K562 (cell line): Measurements from ENCODE around the gene ZDHHC24. TPM values are rescaled to one million over a fixed set of nuclear protein-coding genes. Genes with fewer than 3 reads are reported as not detected.
A peak's percentile ranks its signal among the peaks of the same experiment; 100 is the strongest.

Experiments
- BCOR ChIP-seq: fragments of 450-650 bp; IDR thresholded peaks from 2 replicates; pipeline ENCODE4 v1.6.1; 2016
- CCNT2 ChIP-seq: IDR thresholded peaks from 2 replicates; pipeline ENCODE4 v1.6.1; 2011; ENCODE audit warnings: borderline replicate concordance, low read depth, mild to moderate bottlenecking, moderate library complexity, mixed read lengths, low read length; ENCODE audit not compliant: insufficient read length; ENCODE audit errors: extremely low read depth
- ETS2 ChIP-seq: IDR thresholded peaks from 2 replicates; pipeline ENCODE4 v1.6.1; 2016; ENCODE audit warnings: borderline replicate concordance, missing genetic modification characterization, mild to moderate bottlenecking, moderate library complexity, missing compliant biosample characterization; ENCODE audit not compliant: poor library complexity, severe bottlenecking
- HNRNPK ChIP-seq: fragments of 200-400 bp; formaldehyde crosslinking; IDR thresholded peaks from one replicate; pipeline ENCODE4 v1.6.1; 2018; ENCODE audit warnings: mild to moderate bottlenecking, low read depth, low read length; ENCODE audit not compliant: poor library complexity, severe bottlenecking
- MED1 ChIP-seq: sonication (generic); formaldehyde crosslinking; IDR thresholded peaks from 2 replicates; pipeline ENCODE4 v1.8.1; 2023; ENCODE audit warnings: missing genetic modification reagents, borderline replicate concordance
- MTA1 ChIP-seq: fragments of 450-650 bp; IDR thresholded peaks from 2 replicates; pipeline ENCODE4 v1.6.1; 2017; ENCODE audit warnings: borderline replicate concordance
- MYC ChIP-seq, 2 experiments: fragments of 250-450 bp in 1 of 2; sonication (Bioruptor Pico) in 1 of 2; IDR thresholded peaks; 2 replicates each; pipeline versions ENCODE4 v1.5.1 to v1.6.1; 2012 to 2021; ENCODE audit warnings: low read depth in 2 of 2, borderline replicate concordance in 1 of 2, improper control_type of control experiment in 1 of 2, low read length in 1 of 2, mild to moderate bottlenecking in 1 of 2, moderate library complexity in 1 of 2
- NEUROD1 ChIP-seq: fragments of 150-350 bp; IDR thresholded peaks from 2 replicates; pipeline ENCODE4 v1.6.1; 2014; ENCODE audit warnings: borderline replicate concordance, low read length, low read depth; ENCODE audit not compliant: partially characterized antibody
- OTX1 ChIP-seq: fragments of 450-650 bp; formaldehyde crosslinking; IDR thresholded peaks from 2 replicates; pipeline ENCODE4 v1.4.0; 2022; ENCODE audit warnings: mild to moderate bottlenecking
- PHF20 ChIP-seq: fragments of 450-650 bp; IDR thresholded peaks from 2 replicates; pipeline ENCODE4 v1.6.1; 2018; ENCODE audit not compliant: partially characterized antibody
- POLR2G ChIP-seq: fragments of 200-400 bp; formaldehyde crosslinking; IDR thresholded peaks from 2 replicates; pipeline ENCODE4 v1.6.1; 2017; ENCODE audit warnings: low read depth, mild to moderate bottlenecking, antibody characterized with exemption, low read length, moderate library complexity
- TARDBP ChIP-seq: fragments of 450-650 bp; IDR thresholded peaks from 2 replicates; pipeline ENCODE4 v1.6.1; 2016
- TEAD4 ChIP-seq, 2 experiments: sonication (generic) in 1 of 2; formaldehyde crosslinking in 1 of 2; IDR thresholded peaks; 2 replicates each; pipeline versions ENCODE4 v1.6.1 to v1.8.0; 2012 to 2022; ENCODE audit warnings: borderline replicate concordance in 1 of 2, inconsistent platforms in 1 of 2, low read length in 1 of 2, mild to moderate bottlenecking in 1 of 2, missing genetic modification reagents in 1 of 2
- ZNF77 ChIP-seq: fragments of 250-450 bp; sonication (Bioruptor Pico); IDR thresholded peaks from 2 replicates; pipeline ENCODE4 v1.5.0; 2020
- polyA plus RNA-seq, 8 experiments: library from polyadenylated mRNA; depleted of rRNA in 4 of 8; stranded (reverse) in 5 of 8; unstranded in 3 of 8; fragments of >200 nt; fragmentation: Nextera tagmentation in 2 of 8; fragmentation: Illumina TruSeq in 1 of 8; extraction: Ambion mirVana in 2 of 8; extraction: Trizol in 1 of 8; gene quantifications; 2 replicates each; pipeline versions ENCODE4 v1.2.1 to v1.2.3, GENCODE V29; 2011 to 2014; ENCODE audit warnings: inconsistent platforms in 1 of 8, missing spikeins in 1 of 8
- total RNA-seq, 7 experiments: library from RNA; depleted of rRNA in 6 of 7; stranded (reverse); fragments of >200 nt in 6 of 7; fragmentation: Illumina TruSeq in 2 of 7; extraction: Trizol in 2 of 7; gene quantifications; 2 replicates each; pipeline versions ENCODE4 v1.2.1 to v1.2.3, GENCODE V29; 2011 to 2021; ENCODE audit warnings: low replicate concordance in 1 of 7
- TF ChIP-seq, protein P1 (sequence below): fragments of 250-450 bp; sonication (Bioruptor Pico); IDR thresholded peaks from 2 replicates; pipeline ENCODE4 v1.4.0; 2020; ENCODE audit warnings: borderline replicate concordance
- TF ChIP-seq, protein P2 (sequence below): fragments of 450-650 bp; formaldehyde crosslinking; IDR thresholded peaks from 2 replicates; pipeline ENCODE4 v1.4.0; 2020; ENCODE audit warnings: mild to moderate bottlenecking, moderate library complexity
- TF ChIP-seq, protein P3 (sequence below): fragments of 250-450 bp; sonication (Bioruptor Pico); IDR thresholded peaks from 2 replicates; pipeline ENCODE4 v1.8.0; 2022; ENCODE audit warnings: moderate library complexity, mild to moderate bottlenecking, inconsistent platforms
- TF ChIP-seq, protein P4 (sequence below), 2 experiments: fragments of 450-650 bp in 1 of 2; sonication (generic) in 1 of 2; formaldehyde crosslinking in 1 of 2; IDR thresholded peaks in 1 of 2; conservative IDR thresholded peaks in 1 of 2; 2 replicates each; pipeline versions ENCODE4 v1.6.1 to v1.8.1; 2016 to 2023; ENCODE audit warnings: mild to moderate bottlenecking in 2 of 2, moderate library complexity in 2 of 2, inconsistent platforms in 1 of 2, missing genetic modification reagents in 1 of 2
- TF ChIP-seq, protein P5 (sequence below): fragments of 450-650 bp; formaldehyde crosslinking; IDR thresholded peaks from 2 replicates; pipeline ENCODE4 v1.4.0; 2022; ENCODE audit warnings: missing genetic modification characterization
- TF ChIP-seq, protein P6 (sequence below): sonication (generic); formaldehyde crosslinking; IDR thresholded peaks from 2 replicates; pipeline ENCODE4 v1.8.1; 2023; ENCODE audit warnings: mild to moderate bottlenecking, missing genetic modification reagents, moderate library complexity

ZDHHC24 gene
- total and polyA plus RNA-seq, 9 of the 15 experiments (the other 6 are each of a cell fraction or from before 2014, with no cell fraction given) = 0.45 to 11.2 (median 2.7) TPM

DNA sequence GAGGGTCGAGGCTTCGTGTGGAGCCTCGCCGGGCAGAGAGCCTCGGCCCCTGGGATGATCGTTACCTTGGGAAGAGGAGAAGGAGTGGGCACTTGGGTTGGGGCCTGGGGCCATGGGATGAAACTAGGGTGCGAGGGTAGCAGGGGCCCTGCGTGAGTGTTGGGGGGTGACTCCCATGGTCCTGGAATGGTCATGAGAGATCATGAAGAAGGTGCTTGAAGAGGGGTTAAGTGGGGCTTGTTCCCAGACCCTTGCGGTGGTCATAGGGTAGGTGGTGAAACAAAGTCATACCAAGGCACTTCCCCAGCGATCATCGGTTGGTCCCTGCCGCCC is 47.4 kb upstream of the ZDHHC24 start (continued):
- TF ChIP-seq, protein P1, sequence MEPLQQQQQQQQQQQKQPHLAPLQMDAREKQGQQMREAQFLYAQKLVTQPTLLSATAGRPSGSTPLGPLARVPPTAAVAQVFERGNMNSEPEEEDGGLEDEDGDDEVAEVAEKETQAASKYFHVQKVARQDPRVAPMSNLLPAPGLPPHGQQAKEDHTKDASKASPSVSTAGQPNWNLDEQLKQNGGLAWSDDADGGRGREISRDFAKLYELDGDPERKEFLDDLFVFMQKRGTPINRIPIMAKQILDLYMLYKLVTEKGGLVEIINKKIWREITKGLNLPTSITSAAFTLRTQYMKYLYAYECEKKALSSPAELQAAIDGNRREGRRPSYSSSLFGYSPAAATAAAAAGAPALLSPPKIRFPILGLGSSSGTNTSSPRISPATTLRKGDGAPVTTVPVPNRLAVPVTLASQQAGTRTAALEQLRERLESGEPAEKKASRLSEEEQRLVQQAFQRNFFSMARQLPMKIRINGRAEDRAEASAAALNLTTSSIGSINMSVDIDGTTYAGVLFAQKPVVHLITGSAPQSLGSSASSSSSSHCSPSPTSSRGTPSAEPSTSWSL (CRISPR knock-in tag) = 0 out of 2 replicates have a peak, but pooled peaks have one; percentile 30
- TF ChIP-seq ETS2 (tag) (no peak), CCNT2 (no peak), TEAD4 (IDR thresholded peaks at IDR 0.05; ENCODE audit: low read length) (no peak), TEAD4 (CRISPR knock-in tag; IDR thresholded peaks at IDR 0.05; ENCODE audit: borderline replicate concordance) (peak; percentile 45; the same call in 1 of the 2 replicates), HNRNPK (no peak), BCOR (peak; percentile 8; the same call in 1 of the 2 replicates), OTX1 (0 out of 2 replicates have a peak, but pooled peaks have one; percentile 79), MYC (IDR thresholded peaks at IDR 0.05; ENCODE audit: low read depth, low read length) (no peak), MYC (CRISPR knock-in tag; IDR thresholded peaks at IDR 0.05; ENCODE audit: borderline replicate concordance, low read depth) (no peak), NEUROD1 (peak; percentile 3), ZNF77 (CRISPR knock-in tag) (0 out of 2 replicates have a peak, but pooled peaks have one; percentile 32), POLR2G (no peak), MTA1 (peak; percentile 49; the same call in 1 of the 2 replicates), MED1 (CRISPR knock-in tag) (no peak), PHF20 (peak; percentile 83), TARDBP (no peak)
- TF ChIP-seq, protein P2, sequence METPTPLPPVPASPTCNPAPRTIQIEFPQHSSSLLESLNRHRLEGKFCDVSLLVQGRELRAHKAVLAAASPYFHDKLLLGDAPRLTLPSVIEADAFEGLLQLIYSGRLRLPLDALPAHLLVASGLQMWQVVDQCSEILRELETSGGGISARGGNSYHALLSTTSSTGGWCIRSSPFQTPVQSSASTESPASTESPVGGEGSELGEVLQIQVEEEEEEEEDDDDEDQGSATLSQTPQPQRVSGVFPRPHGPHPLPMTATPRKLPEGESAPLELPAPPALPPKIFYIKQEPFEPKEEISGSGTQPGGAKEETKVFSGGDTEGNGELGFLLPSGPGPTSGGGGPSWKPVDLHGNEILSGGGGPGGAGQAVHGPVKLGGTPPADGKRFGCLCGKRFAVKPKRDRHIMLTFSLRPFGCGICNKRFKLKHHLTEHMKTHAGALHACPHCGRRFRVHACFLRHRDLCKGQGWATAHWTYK (CRISPR knock-in tag) = 0 out of 2 replicates have a peak, but pooled peaks have one; percentile 54
- TF ChIP-seq, protein P3, sequence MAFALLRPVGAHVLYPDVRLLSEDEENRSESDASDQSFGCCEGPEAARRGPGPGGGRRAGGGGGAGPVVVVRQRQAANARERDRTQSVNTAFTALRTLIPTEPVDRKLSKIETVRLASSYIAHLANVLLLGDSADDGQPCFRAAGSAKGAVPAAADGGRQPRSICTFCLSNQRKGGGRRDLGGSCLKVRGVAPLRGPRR = peak; percentile 57; the same call in 1 of the 2 replicates
- TF ChIP-seq, protein P4, sequence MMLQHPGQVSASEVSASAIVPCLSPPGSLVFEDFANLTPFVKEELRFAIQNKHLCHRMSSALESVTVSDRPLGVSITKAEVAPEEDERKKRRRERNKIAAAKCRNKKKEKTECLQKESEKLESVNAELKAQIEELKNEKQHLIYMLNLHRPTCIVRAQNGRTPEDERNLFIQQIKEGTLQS (IDR thresholded peaks at IDR 0.05) = no peak
- TF ChIP-seq, protein P4 (CRISPR knock-in tag; conservative IDR thresholded peaks at IDR 0.05) = no peak
- TF ChIP-seq, protein P5, sequence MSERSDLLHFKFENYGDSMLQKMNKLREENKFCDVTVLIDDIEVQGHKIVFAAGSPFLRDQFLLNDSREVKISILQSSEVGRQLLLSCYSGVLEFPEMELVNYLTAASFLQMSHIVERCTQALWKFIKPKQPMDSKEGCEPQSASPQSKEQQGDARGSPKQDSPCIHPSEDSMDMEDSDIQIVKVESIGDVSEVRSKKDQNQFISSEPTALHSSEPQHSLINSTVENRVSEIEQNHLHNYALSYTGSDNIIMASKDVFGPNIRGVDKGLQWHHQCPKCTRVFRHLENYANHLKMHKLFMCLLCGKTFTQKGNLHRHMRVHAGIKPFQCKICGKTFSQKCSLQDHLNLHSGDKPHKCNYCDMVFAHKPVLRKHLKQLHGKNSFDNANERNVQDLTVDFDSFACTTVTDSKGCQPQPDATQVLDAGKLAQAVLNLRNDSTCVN (CRISPR knock-in tag) = 0 out of 2 replicates have a peak, but pooled peaks have one; percentile 61
- TF ChIP-seq, protein P6, sequence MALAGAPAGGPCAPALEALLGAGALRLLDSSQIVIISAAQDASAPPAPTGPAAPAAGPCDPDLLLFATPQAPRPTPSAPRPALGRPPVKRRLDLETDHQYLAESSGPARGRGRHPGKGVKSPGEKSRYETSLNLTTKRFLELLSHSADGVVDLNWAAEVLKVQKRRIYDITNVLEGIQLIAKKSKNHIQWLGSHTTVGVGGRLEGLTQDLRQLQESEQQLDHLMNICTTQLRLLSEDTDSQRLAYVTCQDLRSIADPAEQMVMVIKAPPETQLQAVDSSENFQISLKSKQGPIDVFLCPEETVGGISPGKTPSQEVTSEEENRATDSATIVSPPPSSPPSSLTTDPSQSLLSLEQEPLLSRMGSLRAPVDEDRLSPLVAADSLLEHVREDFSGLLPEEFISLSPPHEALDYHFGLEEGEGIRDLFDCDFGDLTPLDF (CRISPR knock-in tag) = no peak
